MM.1S (cell line): ENCODE results near the gene LAPTM4A.

Source experiments
- DNase-seq: peaks from one replicate; pipeline ENCODE4 v3.0.0-alpha.2; 2015
- H2AFZ ChIP-seq: fragments of 300-600 bp; sonication (generic); 2 replicates; pipeline ENCODE4 v1.6.0; 2016; ENCODE audit warnings: antibody characterized with exemption, low read length
- H3F3A ChIP-seq: fragments of 300-600 bp; sonication (generic); 2 replicates; pipeline ENCODE4 v1.6.1; 2016; ENCODE audit warnings: mild to moderate bottlenecking, antibody characterized with exemption, low read length, moderate library complexity, mixed read lengths; ENCODE audit not compliant: insufficient read depth
- H3K27ac ChIP-seq: fragments of 300-600 bp; sonication (generic); 2 replicates; pipeline ENCODE4 v1.5.1; 2016; ENCODE audit warnings: mild to moderate bottlenecking, low read length
- H3K27me3 ChIP-seq: fragments of 300-600 bp; sonication (generic); replicated peaks from 2 replicates; pipeline ENCODE4 v1.6.0; 2016; ENCODE audit warnings: low read length; ENCODE audit not compliant: insufficient read depth
- H3K36me3 ChIP-seq: fragments of 300-600 bp; sonication (generic); replicated peaks from 2 replicates; pipeline ENCODE4 v1.6.1; 2016; ENCODE audit warnings: mild to moderate bottlenecking, low read length, mixed read lengths; ENCODE audit not compliant: insufficient read depth
- H3K4me1 ChIP-seq: fragments of 300-600 bp; sonication (generic); 2 replicates; pipeline ENCODE4 v1.6.1; 2016; ENCODE audit warnings: low read length, mixed read lengths
- H3K4me2 ChIP-seq: fragments of 300-600 bp; sonication (generic); 2 replicates; pipeline ENCODE4 v1.6.0; 2016; ENCODE audit warnings: low read depth, low read length
- H3K4me3 ChIP-seq: fragments of 300-600 bp; sonication (generic); 2 replicates; pipeline ENCODE4 v1.5.1; 2016; ENCODE audit warnings: low read length, mixed read lengths
- H3K79me2 ChIP-seq: fragments of 300-600 bp; sonication (generic); 2 replicates; pipeline ENCODE4 v1.6.1; 2016; ENCODE audit warnings: mixed run types, low read length, mixed read lengths
- H3K9ac ChIP-seq: fragments of 300-600 bp; sonication (generic); 2 replicates; pipeline ENCODE4 v1.6.1; 2016; ENCODE audit warnings: low read length, mixed read lengths
- H3K9me2 ChIP-seq: fragments of 300-600 bp; sonication (generic); replicated peaks from 2 replicates; pipeline ENCODE4 v1.6.1; 2016; ENCODE audit warnings: mild to moderate bottlenecking, low read length, mixed read lengths; ENCODE audit not compliant: insufficient read depth
- H3K9me3 ChIP-seq: fragments of 300-600 bp; sonication (generic); replicated peaks from 2 replicates; pipeline ENCODE4 v1.6.1; 2016; ENCODE audit warnings: mild to moderate bottlenecking, low read length, mixed read lengths; ENCODE audit not compliant: insufficient read depth
- H4K20me1 ChIP-seq: fragments of 300-600 bp; sonication (generic); 2 replicates; pipeline ENCODE4 v1.6.1; 2016; ENCODE audit warnings: mild to moderate bottlenecking, low read length, moderate library complexity, mixed read lengths; ENCODE audit not compliant: insufficient read depth
- EZH2 ChIP-seq: fragments of 300-600 bp; sonication (generic); optimal IDR thresholded peaks from 2 replicates; pipeline ENCODE3; 2017; ENCODE audit warnings: low read depth, mild to moderate bottlenecking, antibody characterized with exemption, low read length, mixed read lengths
- EZH2phosphoT487 ChIP-seq: fragments of 300-600 bp; sonication (generic); IDR thresholded peaks from 2 replicates; pipeline ENCODE4 v1.6.1; 2018; ENCODE audit warnings: antibody characterized with exemption, low read length
- TF ChIP-seq, protein P1 (sequence below): fragments of 300-600 bp; sonication (generic); IDR thresholded peaks from 2 replicates; pipeline ENCODE4 v1.5.1; 2016; ENCODE audit warnings: antibody characterized with exemption, low read length, mixed read lengths

The LAPTM4A gene

DNA sequence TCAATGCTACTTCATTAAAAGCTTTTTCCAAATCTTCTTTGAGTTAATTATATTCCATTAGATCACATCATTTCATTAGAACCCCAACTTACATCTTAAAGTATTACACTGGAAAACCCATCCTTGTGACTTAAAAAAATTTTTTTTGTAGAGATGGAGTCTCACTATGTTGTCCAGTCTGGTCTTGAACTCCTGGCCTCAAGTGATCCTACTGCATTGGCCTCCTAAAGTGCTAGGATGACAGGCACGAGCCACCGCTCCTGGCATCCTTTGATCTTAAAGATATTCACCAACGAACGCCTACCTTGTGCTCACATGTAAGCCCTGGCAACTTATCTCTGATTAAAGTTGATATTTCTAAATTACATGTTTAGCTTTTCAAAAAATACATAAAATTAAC, 6.7 kb downstream of the LAPTM4A start:
- peaks cover 81% of the 10 kb centered on the region for H3K79me2 ChIP-seq
- H3F3A ChIP-seq = no peaks in the 10 kb centered on the region
- H2AFZ ChIP-seq = no peak overlapping the region
- H3K36me3 ChIP-seq = no peaks in the 10 kb centered on the region
- no peak overlapping the region for H3K27ac ChIP-seq
- no peak for DNase-seq
- H3K4me2 ChIP-seq = no peak overlapping the region
- H3K9ac ChIP-seq = no peak overlapping the region
- TF ChIP-seq, protein P1, sequence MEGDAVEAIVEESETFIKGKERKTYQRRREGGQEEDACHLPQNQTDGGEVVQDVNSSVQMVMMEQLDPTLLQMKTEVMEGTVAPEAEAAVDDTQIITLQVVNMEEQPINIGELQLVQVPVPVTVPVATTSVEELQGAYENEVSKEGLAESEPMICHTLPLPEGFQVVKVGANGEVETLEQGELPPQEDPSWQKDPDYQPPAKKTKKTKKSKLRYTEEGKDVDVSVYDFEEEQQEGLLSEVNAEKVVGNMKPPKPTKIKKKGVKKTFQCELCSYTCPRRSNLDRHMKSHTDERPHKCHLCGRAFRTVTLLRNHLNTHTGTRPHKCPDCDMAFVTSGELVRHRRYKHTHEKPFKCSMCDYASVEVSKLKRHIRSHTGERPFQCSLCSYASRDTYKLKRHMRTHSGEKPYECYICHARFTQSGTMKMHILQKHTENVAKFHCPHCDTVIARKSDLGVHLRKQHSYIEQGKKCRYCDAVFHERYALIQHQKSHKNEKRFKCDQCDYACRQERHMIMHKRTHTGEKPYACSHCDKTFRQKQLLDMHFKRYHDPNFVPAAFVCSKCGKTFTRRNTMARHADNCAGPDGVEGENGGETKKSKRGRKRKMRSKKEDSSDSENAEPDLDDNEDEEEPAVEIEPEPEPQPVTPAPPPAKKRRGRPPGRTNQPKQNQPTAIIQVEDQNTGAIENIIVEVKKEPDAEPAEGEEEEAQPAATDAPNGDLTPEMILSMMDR = no peak
- no peak for TF ChIP-seq EZH2
- no peak for TF ChIP-seq EZH2phosphoT487
- H3K27me3 ChIP-seq = no peaks in the 10 kb centered on the region
- no peaks in the 10 kb centered on the region for H3K9me2 ChIP-seq
- no peaks in the 10 kb centered on the region for H3K9me3 ChIP-seq
- no peaks in the 10 kb centered on the region; the same call in 1 of the 2 replicates for H4K20me1 ChIP-seq
- H3K4me3 ChIP-seq = no peak overlapping the region
- peaks cover 11% of the 10 kb centered on the region for H3K4me1 ChIP-seq

DNA sequence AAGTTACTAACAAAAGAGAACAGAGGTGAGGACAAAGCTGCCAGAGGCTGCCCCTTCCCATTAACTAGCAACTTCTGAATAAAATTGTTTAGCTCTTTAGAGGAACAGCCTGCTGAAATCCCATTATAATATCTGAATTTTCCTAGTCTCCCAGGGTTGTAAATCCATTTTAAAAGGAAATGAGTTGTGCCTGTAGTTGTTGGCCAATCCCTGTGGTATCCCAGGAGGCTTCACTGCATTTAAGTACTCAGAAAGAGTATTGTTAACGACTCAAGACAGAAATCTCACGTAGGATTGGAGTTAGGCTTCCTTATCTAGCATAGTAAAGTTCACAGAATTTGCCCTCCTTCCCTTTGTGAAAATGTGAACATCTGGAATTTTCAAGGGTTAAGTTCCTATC, 8.9 kb downstream of the LAPTM4A start:
- no peak for DNase-seq
- no peaks in the 10 kb centered on the region for H3K9me3 ChIP-seq
- H3K27me3 ChIP-seq = no peaks in the 10 kb centered on the region
- peaks cover 59% of the 10 kb centered on the region for H3K79me2 ChIP-seq
- TF ChIP-seq EZH2phosphoT487 (no peak), EZH2 (no peak)
- TF ChIP-seq, protein P1 = no peak
- H3K9me2 ChIP-seq = no peaks in the 10 kb centered on the region
- no peaks in the 10 kb centered on the region; the same call in 1 of the 2 replicates for H4K20me1 ChIP-seq
- H3K4me3 ChIP-seq = no peak overlapping the region
- no peak overlapping the region for H3K9ac ChIP-seq
- no peaks in the 10 kb centered on the region for H3K36me3 ChIP-seq
- H3K4me2 ChIP-seq = no peak overlapping the region
- no peak overlapping the region for H3K27ac ChIP-seq
- H3F3A ChIP-seq = no peaks in the 10 kb centered on the region
- no peak overlapping the region for H2AFZ ChIP-seq
- H3K4me1 ChIP-seq = no peaks in the 10 kb centered on the region

DNA sequence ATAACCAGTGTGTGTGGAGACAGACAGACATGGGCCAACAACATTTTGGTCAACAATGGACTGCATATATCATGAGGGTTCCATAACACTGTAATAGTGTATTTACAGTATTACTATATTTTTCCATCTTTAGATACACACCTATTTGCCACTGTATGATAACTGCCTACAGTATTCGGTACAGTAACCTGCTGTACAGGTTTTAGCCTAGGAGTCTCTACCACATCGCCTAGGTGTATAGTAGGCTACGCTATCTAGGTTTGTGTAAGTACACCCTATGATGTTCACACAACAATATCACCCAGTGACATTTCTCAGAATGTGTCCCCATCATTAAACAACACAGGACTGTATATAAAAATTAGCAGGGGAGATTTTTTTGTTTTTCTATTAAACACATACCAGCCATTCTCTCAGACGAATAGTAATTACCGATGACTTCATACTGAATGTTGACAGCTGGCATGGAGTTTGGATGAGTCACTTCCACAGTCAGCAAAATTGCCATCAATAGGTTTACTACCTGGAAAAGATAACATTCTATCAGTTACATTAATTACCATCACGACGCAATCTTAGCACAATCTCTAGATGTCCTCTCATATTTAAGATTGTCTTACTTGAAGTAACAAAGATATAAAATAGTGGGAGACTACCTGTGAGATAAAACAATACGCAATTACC, 10.8 kb downstream of the LAPTM4A start:
- no peak for DNase-seq
- no peaks in the 10 kb centered on the region for H3F3A ChIP-seq
- H3K4me2 ChIP-seq = no peak overlapping the region
- H3K9ac ChIP-seq = no peak overlapping the region
- H3K27me3 ChIP-seq = no peaks in the 10 kb centered on the region
- H3K36me3 ChIP-seq = no peaks in the 10 kb centered on the region
- no peaks in the 10 kb centered on the region for H3K4me1 ChIP-seq
- peaks cover 44% of the 10 kb centered on the region for H3K79me2 ChIP-seq
- H3K9me2 ChIP-seq = no peaks in the 10 kb centered on the region
- H3K27ac ChIP-seq = no peak overlapping the region
- TF ChIP-seq, protein P1 = no peak
- TF ChIP-seq EZH2 (no peak), EZH2phosphoT487 (no peak)
- no peak overlapping the region for H2AFZ ChIP-seq
- no peaks in the 10 kb centered on the region; the same call in 1 of the 2 replicates for H4K20me1 ChIP-seq
- no peak overlapping the region for H3K4me3 ChIP-seq
- H3K9me3 ChIP-seq = no peaks in the 10 kb centered on the region
